GM23338 (cell line): ENCODE results near the gene USH2A.

ENCODE experiments used
- EZH2 ChIP-seq: fragments of 200-600 bp; sonication (generic); IDR thresholded peaks from one replicate; pipeline ENCODE4 v1.8.0; 2017; ENCODE audit warnings: antibody characterized with exemption, mild to moderate bottlenecking, low read depth; ENCODE audit not compliant: unreplicated experiment
- TF ChIP-seq, protein P1 (sequence below): IDR thresholded peaks from 2 replicates; pipeline ENCODE4 v1.6.1; 2016; ENCODE audit warnings: antibody characterized with exemption

GRCh38 chr1:215865060-215865459 lies 558.2 kb downstream of the USH2A start:
- TF ChIP-seq, protein P1, sequence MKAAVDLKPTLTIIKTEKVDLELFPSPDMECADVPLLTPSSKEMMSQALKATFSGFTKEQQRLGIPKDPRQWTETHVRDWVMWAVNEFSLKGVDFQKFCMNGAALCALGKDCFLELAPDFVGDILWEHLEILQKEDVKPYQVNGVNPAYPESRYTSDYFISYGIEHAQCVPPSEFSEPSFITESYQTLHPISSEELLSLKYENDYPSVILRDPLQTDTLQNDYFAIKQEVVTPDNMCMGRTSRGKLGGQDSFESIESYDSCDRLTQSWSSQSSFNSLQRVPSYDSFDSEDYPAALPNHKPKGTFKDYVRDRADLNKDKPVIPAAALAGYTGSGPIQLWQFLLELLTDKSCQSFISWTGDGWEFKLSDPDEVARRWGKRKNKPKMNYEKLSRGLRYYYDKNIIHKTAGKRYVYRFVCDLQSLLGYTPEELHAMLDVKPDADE, result no peak
- TF ChIP-seq EZH2, result no peak
